Measurements from ENCODE around the gene GATD1. TPM values are rescaled to one million over a fixed set of nuclear protein-coding genes. Genes with fewer than 3 reads are reported as not detected.

Gene GATD1
- total and polyA plus RNA-seq, 10 of the 15 experiments (the other 5 are each of a cell fraction or from before 2014, with no cell fraction given): 1.2 to 92.6 (median 22.3) TPM

DNA sequence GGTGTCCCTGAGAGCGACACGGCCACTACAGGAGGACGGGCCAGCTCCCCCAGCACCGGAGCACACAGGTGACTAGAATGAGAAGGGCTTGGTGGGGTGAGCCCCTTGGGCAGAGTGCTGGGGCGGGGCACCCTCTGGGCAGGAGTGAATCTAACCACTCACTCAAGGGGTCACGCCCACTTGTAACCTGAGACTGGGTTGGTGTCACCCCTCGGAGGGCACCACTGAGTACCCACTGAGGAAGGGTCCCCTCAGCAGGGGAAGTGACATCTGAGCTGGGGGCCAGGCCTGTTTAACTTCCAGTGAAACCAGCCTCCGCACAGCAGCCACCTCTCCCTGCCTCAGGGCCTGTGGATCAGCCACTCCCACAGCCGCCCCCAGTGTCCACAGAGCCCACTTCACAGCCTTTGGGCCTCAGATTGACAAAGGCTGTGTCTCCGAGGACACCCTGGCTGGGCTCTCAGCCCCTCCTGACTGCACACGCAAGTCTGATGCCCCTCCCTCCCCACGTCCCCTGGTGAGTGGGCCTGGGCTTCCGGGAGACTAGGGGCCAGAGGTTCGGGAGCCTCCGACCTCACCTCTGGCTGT lies 5.6 kb downstream of the GATD1 start:
- no TSS peak for BruUV-seq (replicated peaks)
- no peak overlapping the region for H2AFZ ChIP-seq (ENCODE audit: control insufficient read depth, low read depth, low read length)
- H4K20me1 ChIP-seq (ENCODE audit: control insufficient read depth, insufficient read depth): no peaks in the 10 kb centered on the region
- H3K27me3 ChIP-seq (replicated peaks in 1 of 2; ENCODE audit: control insufficient read depth in 2 of 2, insufficient read depth in 2 of 2, low read length in 1 of 2): no peaks in the 10 kb centered on the region
- ATAC-seq: no peak
- H3K4me1 ChIP-seq (ENCODE audit: control insufficient read depth, insufficient read depth, low read length): peaks cover 7% of the 10 kb centered on the region
- in situ Hi-C loops (cut with MboI): no loop called here
- no peak overlapping the region for H3K9ac ChIP-seq (ENCODE audit: control insufficient read depth, insufficient read depth, low read length)
- ChIA-PET CTCF (no interaction called here), SMC1A (ENCODE audit: uncharacterized antibody, unreplicated experiment) (no interaction called here), POLR2A (no interaction called here), RAD21 (ENCODE audit: unreplicated experiment) (no interaction called here)
- H3K4me2 ChIP-seq (ENCODE audit: control insufficient read depth, insufficient read depth): no peak overlapping the region
- 92% methylated on average over 15 of the region's 15 CpGs for WGBS (ENCODE audit: insufficient coverage, insufficient replicate concordance, low lambda C conversion rate, missing lambda C conversion rate)
- FAIRE-seq: no peak
- peaks cover 26% of the 10 kb centered on the region for H3K79me2 ChIP-seq (ENCODE audit: control insufficient read depth, insufficient read depth, low read length)
- intact Hi-C loops (cut with micrococcal nuclease; ENCODE audit: unreplicated experiment): no loop called here
- no peak overlapping the region for H3K4me3 ChIP-seq
- H3K36me3 ChIP-seq (ENCODE audit: control insufficient read depth in 2 of 2, insufficient read depth in 2 of 2, low read length in 1 of 2): peaks cover 6 to 27% of the 10 kb centered on the region in 2 experiments; a peak in 3 of 4 replicates
- no peak overlapping the region for H3K27ac ChIP-seq (ENCODE audit: control insufficient read depth, insufficient read depth)
- TF ChIP-seq, protein P1, sequence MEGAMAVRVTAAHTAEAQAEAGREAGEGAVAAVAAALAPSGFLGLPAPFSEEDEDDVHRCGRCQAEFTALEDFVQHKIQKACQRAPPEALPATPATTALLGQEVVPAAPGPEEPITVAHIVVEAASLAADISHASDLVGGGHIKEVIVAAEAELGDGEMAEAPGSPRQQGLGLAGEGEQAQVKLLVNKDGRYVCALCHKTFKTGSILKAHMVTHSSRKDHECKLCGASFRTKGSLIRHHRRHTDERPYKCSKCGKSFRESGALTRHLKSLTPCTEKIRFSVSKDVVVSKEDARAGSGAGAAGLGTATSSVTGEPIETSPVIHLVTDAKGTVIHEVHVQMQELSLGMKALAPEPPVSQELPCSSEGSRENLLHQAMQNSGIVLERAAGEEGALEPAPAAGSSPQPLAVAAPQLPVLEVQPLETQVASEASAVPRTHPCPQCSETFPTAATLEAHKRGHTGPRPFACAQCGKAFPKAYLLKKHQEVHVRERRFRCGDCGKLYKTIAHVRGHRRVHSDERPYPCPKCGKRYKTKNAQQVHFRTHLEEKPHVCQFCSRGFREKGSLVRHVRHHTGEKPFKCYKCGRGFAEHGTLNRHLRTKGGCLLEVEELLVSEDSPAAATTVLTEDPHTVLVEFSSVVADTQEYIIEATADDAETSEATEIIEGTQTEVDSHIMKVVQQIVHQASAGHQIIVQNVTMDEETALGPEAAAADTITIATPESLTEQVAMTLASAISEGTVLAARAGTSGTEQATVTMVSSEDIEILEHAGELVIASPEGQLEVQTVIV (IDR thresholded peaks at IDR 0.05; ENCODE audit: borderline replicate concordance, partially characterized antibody): no peak
- TF ChIP-seq FOXM1 (IDR thresholded peaks at IDR 0.05; ENCODE audit: low read depth, low read length): no peak
- TF ChIP-seq ETV6 (conservative IDR thresholded peaks at IDR 0.05 in 1 of 2, IDR thresholded peaks at IDR 0.05 in 1 of 2; ENCODE audit: borderline replicate concordance in 1 of 2, low read depth in 1 of 2): no peak
- TF ChIP-seq POLR2AphosphoS5 (IDR thresholded peaks at IDR 0.05; ENCODE audit: low read length): peak; percentile 16; the same call in 1 of the 2 replicates
- TF ChIP-seq EZH2 (IDR thresholded peaks at IDR 0.05; ENCODE audit: borderline replicate concordance, control insufficient read depth, low read depth, low read length): no peak
- no peaks in the 10 kb centered on the region for H3K9me3 ChIP-seq (replicated peaks; ENCODE audit: control insufficient read depth, insufficient read depth, low read length)
- no peak for DNase-seq (ENCODE audit: low read depth, low spot score)

All from GM12878 (cell line).